HepG2 (cell line): ENCODE measurements around the gene SMLR1. TPM values are rescaled to one million over a fixed set of nuclear protein-coding genes. Genes with fewer than 3 reads are reported as not detected.
A peak's percentile ranks its signal among the peaks of the same experiment; 100 is the strongest.

Experiments
- CTCF ChIP-seq: sonication (generic); formaldehyde crosslinking; IDR thresholded peaks from 2 replicates; pipeline ENCODE4 v1.5.0; 2020; ENCODE audit warnings: mild to moderate bottlenecking, missing genetic modification reagents, moderate library complexity
- DMAP1 ChIP-seq: IDR thresholded peaks from 2 replicates; pipeline ENCODE4 v1.6.1; 2016
- FOXA1 ChIP-seq, 2 experiments: fragments of 450-650 bp in 1 of 2; sonication (generic) in 1 of 2; formaldehyde crosslinking in 1 of 2; IDR thresholded peaks; 2 replicates each; pipeline versions ENCODE4 v1.4.0 to v1.6.1; 2016 to 2020; ENCODE audit warnings: missing genetic modification reagents in 1 of 2
- GMEB1 ChIP-seq: sonication (generic); formaldehyde crosslinking; IDR thresholded peaks from 2 replicates; pipeline ENCODE4 v1.5.1; 2020; ENCODE audit warnings: missing genetic modification reagents, mild to moderate bottlenecking, borderline replicate concordance
- KMT2B ChIP-seq: IDR thresholded peaks from 2 replicates; pipeline ENCODE4 v1.6.1; 2016; ENCODE audit warnings: missing genetic modification reagents, missing compliant biosample characterization
- NFE2 ChIP-seq: sonication (generic); formaldehyde crosslinking; IDR thresholded peaks from 2 replicates; pipeline ENCODE4 v1.4.0; 2020; ENCODE audit warnings: missing genetic modification reagents
- PRDM15 ChIP-seq: sonication (generic); formaldehyde crosslinking; IDR thresholded peaks from 2 replicates; pipeline ENCODE4 v1.4.0; 2020; ENCODE audit warnings: missing genetic modification reagents
- RAD21 ChIP-seq: fragments of 450-650 bp; formaldehyde crosslinking; IDR thresholded peaks from 2 replicates; pipeline ENCODE4 v1.5.0; 2020; ENCODE audit warnings: mild to moderate bottlenecking
- SIX1 ChIP-seq: sonication (generic); formaldehyde crosslinking; IDR thresholded peaks from 2 replicates; pipeline ENCODE4 v1.4.0; 2020; ENCODE audit warnings: missing genetic modification reagents, borderline replicate concordance
- STAT6 ChIP-seq: sonication (generic); formaldehyde crosslinking; IDR thresholded peaks from 2 replicates; pipeline ENCODE4 v1.4.0; 2020; ENCODE audit warnings: missing genetic modification reagents, mild to moderate bottlenecking, borderline replicate concordance
- XBP1 ChIP-seq: sonication (generic); formaldehyde crosslinking; IDR thresholded peaks from 2 replicates; pipeline ENCODE4 v1.5.0; 2020; ENCODE audit warnings: missing genetic modification reagents
- ZNF18 ChIP-seq: sonication (generic); formaldehyde crosslinking; IDR thresholded peaks from 2 replicates; pipeline ENCODE4 v1.8.0; 2022; ENCODE audit warnings: mild to moderate bottlenecking, missing genetic modification reagents; ENCODE audit not compliant: insufficient replicate concordance
- ZNF800 ChIP-seq: sonication (generic); formaldehyde crosslinking; IDR thresholded peaks from 2 replicates; pipeline ENCODE4 v1.4.0; 2020; ENCODE audit warnings: missing genetic modification reagents
- polyA plus RNA-seq, 8 experiments: library from polyadenylated mRNA; depleted of rRNA in 3 of 8; stranded (reverse) in 7 of 8; unstranded in 1 of 8; fragments of >200 nt; fragmentation: Illumina TruSeq in 4 of 8; extraction: Trizol in 4 of 8; gene quantifications; 2 replicates each; pipeline versions ENCODE4 v1.2.1 to v1.2.3, GENCODE V29; 2011 to 2016; ENCODE audit warnings: low read depth in 4 of 8, missing spikeins in 1 of 8, mixed read lengths in 1 of 8; ENCODE audit not compliant: insufficient read depth in 1 of 8
- total RNA-seq, 5 experiments: library from RNA; depleted of rRNA; stranded (reverse); fragments of >200 nt; fragmentation: Illumina TruSeq; extraction: Trizol; gene quantifications; 2 replicates each; pipeline ENCODE4 v1.2.3, GENCODE V29; 2016; ENCODE audit warnings: low read depth in 1 of 5

SMLR1 gene
- total and polyA plus RNA-seq, 2 of the 13 experiments (the other 11 are each of a cell fraction or from before 2014, with no cell fraction given): 41.8 to 104 TPM

- peak; percentile 31; the same call in 1 of the 2 replicates for TF ChIP-seq GMEB1 (CRISPR knock-in tag)
- TF ChIP-seq RAD21 (CRISPR knock-in tag): peak; percentile 89
- no peak for TF ChIP-seq KMT2B (CRISPR knock-in tag)
- no peak for TF ChIP-seq FOXA1 (IDR thresholded peaks at IDR 0.05)
- TF ChIP-seq FOXA1 (CRISPR knock-in tag; IDR thresholded peaks at IDR 0.05): 0 out of 2 replicates have a peak, but pooled peaks have one; percentile 39
- no peak for TF ChIP-seq STAT6
- TF ChIP-seq ZNF800 (CRISPR knock-in tag): no peak
- no peak for TF ChIP-seq DMAP1 (CRISPR knock-in tag)
- TF ChIP-seq NFE2: no peak
- no peak for TF ChIP-seq ZNF18 (CRISPR knock-in tag)
- no peak for TF ChIP-seq XBP1 (CRISPR knock-in tag)
- TF ChIP-seq CTCF (CRISPR knock-in tag): peak; percentile 91
- no peak for TF ChIP-seq PRDM15
- peak; percentile 26; the same call in 1 of the 2 replicates for TF ChIP-seq SIX1 (CRISPR knock-in tag)
These were observed 16.5 kb downstream of the SMLR1 start (continued) for GRCh38 chr6:130843575-130844320.
